ENCODE results near the gene PES1.
"Not testable (repeated sequence)": the region's sequence is repeated elsewhere in the genome, so short reads cannot be mapped to it uniquely, and the experiment has no call there.

The PES1 gene

DNA sequence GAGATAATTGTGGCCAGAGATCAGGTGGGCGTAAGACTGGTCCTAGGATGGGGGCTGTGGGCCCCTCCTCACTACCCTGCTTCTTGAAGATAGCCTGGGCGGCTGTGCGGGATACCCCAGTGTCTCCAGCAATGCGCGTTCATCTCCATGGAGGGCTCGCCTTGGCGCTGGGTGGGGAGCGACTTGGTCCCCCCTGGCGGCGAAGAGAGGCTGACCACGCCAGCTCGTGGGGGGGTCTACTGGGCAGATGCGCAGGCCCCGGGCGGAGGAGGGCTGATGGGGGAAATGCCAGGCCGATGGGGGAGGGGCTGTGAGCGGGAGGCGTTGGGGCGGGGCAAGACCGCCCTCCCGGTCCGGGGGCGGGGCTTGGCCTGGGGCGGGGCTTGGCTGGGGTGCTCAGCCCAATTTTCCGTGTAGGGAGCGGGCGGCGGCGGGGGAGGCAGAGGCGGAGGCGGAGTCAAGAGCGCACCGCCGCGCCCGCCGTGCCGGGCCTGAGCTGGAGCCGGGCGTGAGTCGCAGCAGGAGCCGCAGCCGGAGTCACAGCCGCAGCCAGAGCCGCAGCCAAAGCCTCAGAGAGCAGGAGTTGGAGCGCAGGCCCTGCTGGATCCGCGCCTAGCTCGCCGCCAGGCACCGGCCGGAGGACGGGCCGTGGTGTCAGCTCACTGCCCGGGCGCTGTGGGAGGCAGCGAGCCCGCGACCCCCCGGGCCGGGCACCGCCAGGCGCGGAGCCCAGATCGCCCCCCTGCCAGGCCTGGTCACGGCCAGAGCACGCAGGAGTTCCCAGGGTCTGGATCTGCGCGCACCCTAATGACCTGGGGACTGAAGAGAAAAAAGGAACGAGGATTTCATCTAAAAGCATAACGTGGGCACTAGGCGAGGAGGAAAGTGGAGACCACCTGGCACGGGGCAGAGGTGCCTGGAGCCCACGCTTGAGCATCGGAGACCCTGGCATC is 43.8 kb upstream of the PES1 start, which contains the start of gene SLC35E4:
TSS of gene SLC35E4 (plus strand) at position 509 of the 953 bp plus-strand sequence. CDS start 670 bp downstream, outside the sequence.
- H3K4me3 ChIP-seq (ENCODE audit: control insufficient read depth, low read depth, low read length): peak within 1 kb of the TSS; percentile 74
- DNase-seq (ENCODE audit: low read depth): peak; percentile 86
- TF ChIP-seq, protein P1, sequence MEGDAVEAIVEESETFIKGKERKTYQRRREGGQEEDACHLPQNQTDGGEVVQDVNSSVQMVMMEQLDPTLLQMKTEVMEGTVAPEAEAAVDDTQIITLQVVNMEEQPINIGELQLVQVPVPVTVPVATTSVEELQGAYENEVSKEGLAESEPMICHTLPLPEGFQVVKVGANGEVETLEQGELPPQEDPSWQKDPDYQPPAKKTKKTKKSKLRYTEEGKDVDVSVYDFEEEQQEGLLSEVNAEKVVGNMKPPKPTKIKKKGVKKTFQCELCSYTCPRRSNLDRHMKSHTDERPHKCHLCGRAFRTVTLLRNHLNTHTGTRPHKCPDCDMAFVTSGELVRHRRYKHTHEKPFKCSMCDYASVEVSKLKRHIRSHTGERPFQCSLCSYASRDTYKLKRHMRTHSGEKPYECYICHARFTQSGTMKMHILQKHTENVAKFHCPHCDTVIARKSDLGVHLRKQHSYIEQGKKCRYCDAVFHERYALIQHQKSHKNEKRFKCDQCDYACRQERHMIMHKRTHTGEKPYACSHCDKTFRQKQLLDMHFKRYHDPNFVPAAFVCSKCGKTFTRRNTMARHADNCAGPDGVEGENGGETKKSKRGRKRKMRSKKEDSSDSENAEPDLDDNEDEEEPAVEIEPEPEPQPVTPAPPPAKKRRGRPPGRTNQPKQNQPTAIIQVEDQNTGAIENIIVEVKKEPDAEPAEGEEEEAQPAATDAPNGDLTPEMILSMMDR (conservative IDR thresholded peaks at IDR 0.05; ENCODE audit: control insufficient read depth, insufficient read depth, low read depth, low read length): peak; percentile 31

DNA sequence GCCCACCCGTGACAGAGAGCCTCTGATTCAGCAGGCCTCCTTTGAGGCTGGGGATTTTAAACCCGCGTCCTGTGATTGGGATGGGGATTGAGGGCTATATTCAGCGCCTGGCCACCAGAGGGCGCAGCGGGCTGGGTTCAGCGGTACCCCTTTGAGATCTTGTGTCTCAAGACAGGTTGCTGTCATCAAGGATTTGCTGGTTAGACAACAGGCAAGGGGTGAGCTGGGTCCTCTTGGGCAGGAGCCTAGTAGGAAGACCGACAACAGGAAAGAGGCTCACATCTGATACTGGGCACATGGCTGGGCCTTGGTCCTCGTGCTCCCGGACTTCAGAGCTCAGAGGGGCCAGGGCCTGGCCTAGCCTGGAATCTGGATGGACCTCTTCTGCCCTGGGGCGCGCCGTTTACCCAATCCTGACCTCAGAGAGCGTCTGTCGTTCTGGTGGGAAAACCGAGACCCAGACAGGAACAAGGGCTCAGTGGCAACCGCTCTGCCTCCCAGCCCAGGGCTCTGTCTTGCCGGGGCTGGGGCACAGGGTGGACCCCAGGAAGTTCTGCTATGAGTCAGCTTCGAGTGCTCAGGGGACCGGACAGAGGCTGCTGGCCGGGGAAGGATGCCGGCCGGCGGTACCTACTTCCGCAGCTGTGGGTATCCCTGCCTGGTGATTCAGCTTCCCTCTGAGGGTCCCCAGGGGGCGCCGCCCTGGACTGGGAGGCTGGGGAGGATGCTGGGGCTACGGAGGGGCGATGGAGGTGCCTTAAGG is 42.9 kb upstream of the PES1 start:
- peak; percentile 93 for DNase-seq (ENCODE audit: low read depth)
- H3K4me3 ChIP-seq (ENCODE audit: control insufficient read depth, low read depth, low read length): peak overlapping the region; percentile 49
- TF ChIP-seq, protein P1 (conservative IDR thresholded peaks at IDR 0.05; ENCODE audit: control insufficient read depth, insufficient read depth, low read depth, low read length): peak; percentile 89

DNA sequence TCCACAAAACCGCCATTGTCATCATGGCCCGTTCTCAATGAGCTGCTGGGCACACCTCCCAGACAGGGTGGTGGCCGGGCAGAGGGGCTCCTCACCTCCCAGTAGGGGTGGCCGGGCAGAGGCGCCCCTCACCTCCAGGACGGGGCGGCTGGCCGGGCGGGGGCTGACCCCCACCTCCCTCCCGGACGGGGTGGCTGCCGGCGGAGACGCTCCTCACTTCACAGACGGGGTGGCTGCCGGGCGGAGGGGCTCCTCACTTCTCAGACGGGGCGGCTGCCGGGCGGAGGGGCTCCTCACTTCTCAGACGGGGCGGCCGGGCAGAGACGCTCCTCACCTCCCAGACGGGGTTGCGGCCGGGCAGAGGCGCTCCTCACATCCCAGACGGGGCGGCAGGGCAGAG is 39.8 kb upstream of the PES1 start:
- DNase-seq (ENCODE audit: low read depth); H3K4me3 ChIP-seq (ENCODE audit: control insufficient read depth, low read depth, low read length): not testable (repeated sequence)

DNA sequence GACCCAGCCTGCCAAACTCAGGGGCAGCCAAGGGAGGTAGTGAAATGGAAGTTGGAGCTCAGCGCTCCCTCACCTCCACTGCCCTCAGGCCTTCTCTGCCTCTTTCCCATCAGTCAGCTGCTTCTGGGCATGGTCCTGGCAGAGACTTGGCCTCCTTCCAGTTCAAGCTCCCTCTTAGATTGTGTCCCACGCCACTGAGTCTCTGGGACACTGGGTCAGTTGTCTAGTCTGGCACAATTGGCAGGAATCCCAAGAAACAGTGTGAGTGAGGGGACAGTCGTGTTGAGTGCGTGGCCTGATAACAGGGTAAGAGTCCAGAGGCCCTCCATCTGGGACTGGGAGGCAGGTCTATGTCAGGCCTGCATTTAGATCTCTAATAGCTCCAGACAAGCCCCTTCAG is 36.8 kb upstream of the PES1 start:
- no peak for DNase-seq (ENCODE audit: low read depth)
- H3K4me3 ChIP-seq (ENCODE audit: control insufficient read depth, low read depth, low read length): no peak overlapping the region
- TF ChIP-seq, protein P1 (conservative IDR thresholded peaks at IDR 0.05; ENCODE audit: control insufficient read depth, insufficient read depth, low read depth, low read length): no peak

DNA sequence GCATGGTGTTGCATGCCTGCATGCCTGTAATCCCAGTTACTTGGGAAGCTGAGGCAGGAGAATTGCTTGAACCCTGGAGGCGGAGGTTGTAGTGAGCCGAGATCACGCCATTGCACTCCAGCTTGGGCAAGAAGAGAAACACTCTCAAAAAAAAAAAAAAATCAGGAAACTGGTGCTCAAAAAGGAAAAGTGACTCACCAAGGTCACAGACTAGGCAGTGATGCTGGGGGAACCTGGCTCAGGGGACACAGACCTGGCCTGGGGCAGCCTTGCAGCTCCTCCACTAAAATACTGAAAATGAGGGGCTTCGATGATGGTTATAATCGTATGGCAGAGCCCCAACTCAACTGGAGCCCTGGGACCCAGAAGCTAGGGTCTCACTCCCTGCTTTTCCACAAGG is 35.8 kb upstream of the PES1 start:
- no peak for DNase-seq (ENCODE audit: low read depth)
- H3K4me3 ChIP-seq (ENCODE audit: control insufficient read depth, low read depth, low read length): no peak overlapping the region
- TF ChIP-seq, protein P1 (conservative IDR thresholded peaks at IDR 0.05; ENCODE audit: control insufficient read depth, insufficient read depth, low read depth, low read length): no peak

DNA sequence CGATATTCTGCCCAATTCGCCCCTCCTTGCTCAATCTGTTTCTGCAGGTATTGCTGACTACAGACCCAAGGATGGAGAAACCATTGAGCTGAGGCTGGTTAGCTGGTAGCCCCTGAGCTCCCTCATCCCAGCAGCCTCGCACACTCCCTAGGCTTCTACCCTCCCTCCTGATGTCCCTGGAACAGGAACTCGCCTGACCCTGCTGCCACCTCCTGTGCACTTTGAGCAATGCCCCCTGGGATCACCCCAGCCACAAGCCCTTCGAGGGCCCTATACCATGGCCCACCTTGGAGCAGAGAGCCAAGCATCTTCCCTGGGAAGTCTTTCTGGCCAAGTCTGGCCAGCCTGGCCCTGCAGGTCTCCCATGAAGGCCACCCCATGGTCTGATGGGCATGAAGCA is 34.7 kb upstream of the PES1 start:
- TF ChIP-seq, protein P1 (conservative IDR thresholded peaks at IDR 0.05; ENCODE audit: control insufficient read depth, insufficient read depth, low read depth, low read length): no peak
- no peak for DNase-seq (ENCODE audit: low read depth)
- no peak overlapping the region for H3K4me3 ChIP-seq (ENCODE audit: control insufficient read depth, low read depth, low read length)

DNA sequence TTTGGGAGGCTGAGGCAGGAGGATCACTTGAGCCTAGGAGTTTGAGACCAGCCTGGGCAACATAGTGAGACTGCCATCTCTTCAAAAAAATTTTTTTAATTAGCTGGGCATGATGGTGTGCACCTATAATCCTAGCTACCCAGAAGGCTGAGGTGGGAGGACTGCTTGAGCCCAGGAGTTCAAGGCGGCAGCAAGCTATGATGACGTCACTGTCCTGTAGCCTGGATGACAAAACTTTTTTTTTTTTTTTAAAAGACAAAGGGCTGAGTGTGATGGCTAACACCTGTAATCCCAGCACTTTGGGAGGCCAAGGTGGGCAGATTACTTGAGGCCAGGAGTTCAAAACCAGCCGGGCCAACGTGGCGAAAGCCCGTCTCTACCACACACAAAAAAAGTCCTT is 28.2 kb upstream of the PES1 start:
- H3K4me3 ChIP-seq (ENCODE audit: control insufficient read depth, low read depth, low read length); DNase-seq (ENCODE audit: low read depth): not testable (repeated sequence)
